Panc1 (cell line): ENCODE measurements around the gene INSYN2A.
A peak's percentile ranks its signal among the peaks of the same experiment; 100 is the strongest.

Experiments used
- REST ChIP-seq, 2 experiments: IDR thresholded peaks; 2 replicates each; pipeline ENCODE4 v1.6.1; 2011 to 2012; ENCODE audit warnings: low read depth in 2 of 2, control low read depth in 1 of 2, low read length in 1 of 2, mild to moderate bottlenecking in 1 of 2, moderate library complexity in 1 of 2; ENCODE audit not compliant: insufficient read depth in 1 of 2
- TF ChIP-seq, protein P1 (sequence below): fragments of 450-650 bp; IDR thresholded peaks from 2 replicates; pipeline ENCODE4 v1.5.1; 2017; ENCODE audit warnings: mild to moderate bottlenecking

GRCh38 chr10:127158662-127159061 lies 37.7 kb downstream of the INSYN2A start:
- TF ChIP-seq, protein P1, sequence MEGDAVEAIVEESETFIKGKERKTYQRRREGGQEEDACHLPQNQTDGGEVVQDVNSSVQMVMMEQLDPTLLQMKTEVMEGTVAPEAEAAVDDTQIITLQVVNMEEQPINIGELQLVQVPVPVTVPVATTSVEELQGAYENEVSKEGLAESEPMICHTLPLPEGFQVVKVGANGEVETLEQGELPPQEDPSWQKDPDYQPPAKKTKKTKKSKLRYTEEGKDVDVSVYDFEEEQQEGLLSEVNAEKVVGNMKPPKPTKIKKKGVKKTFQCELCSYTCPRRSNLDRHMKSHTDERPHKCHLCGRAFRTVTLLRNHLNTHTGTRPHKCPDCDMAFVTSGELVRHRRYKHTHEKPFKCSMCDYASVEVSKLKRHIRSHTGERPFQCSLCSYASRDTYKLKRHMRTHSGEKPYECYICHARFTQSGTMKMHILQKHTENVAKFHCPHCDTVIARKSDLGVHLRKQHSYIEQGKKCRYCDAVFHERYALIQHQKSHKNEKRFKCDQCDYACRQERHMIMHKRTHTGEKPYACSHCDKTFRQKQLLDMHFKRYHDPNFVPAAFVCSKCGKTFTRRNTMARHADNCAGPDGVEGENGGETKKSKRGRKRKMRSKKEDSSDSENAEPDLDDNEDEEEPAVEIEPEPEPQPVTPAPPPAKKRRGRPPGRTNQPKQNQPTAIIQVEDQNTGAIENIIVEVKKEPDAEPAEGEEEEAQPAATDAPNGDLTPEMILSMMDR: no peak
- peak in 1 of 2 experiments; percentile 74; a peak in 2 of 4 replicates for TF ChIP-seq REST (IDR thresholded peaks at IDR 0.05; ENCODE audit: insufficient read depth in 1 of 2, low read depth in 2 of 2, low read length in 1 of 2)
